Neural cell (in vitro differentiated cells): Measurements from ENCODE around the gene ZNF784. TPM values are rescaled to one million over a fixed set of nuclear protein-coding genes. Genes with fewer than 3 reads are reported as not detected.

Experiments
- H2AFZ ChIP-seq: fragments of 200-600, 300-800 bp; sonication (generic), shearing (Covaris generic); 2 replicates; pipeline ENCODE4 v1.6.0; 2014; ENCODE audit warnings: low read depth, mild to moderate bottlenecking, antibody characterized with exemption, low read length, moderate library complexity
- H3F3A ChIP-seq: fragments of 200-600 bp; shearing (Covaris generic); 2 replicates; pipeline ENCODE4 v1.6.1; 2016; ENCODE audit warnings: mild to moderate bottlenecking, moderate library complexity, mixed read lengths, antibody characterized with exemption, low read length; ENCODE audit not compliant: insufficient read depth, poor library complexity, severe bottlenecking
- H3K27ac ChIP-seq: fragments of 200-600, 300-800 bp; sonication (generic), shearing (Covaris generic); 2 replicates; pipeline ENCODE4 v1.5.1; 2014; ENCODE audit warnings: mild to moderate bottlenecking, low read length, moderate library complexity
- H3K27me3 ChIP-seq: fragments of 300-800, 200-600 bp; sonication (generic), shearing (Covaris generic); 2 replicates; pipeline ENCODE4 v1.6.0; 2014; ENCODE audit warnings: mild to moderate bottlenecking, low read depth, low read length, moderate library complexity; ENCODE audit not compliant: insufficient read depth
- H3K36me3 ChIP-seq: fragments of 300-800, 200-600 bp; sonication (generic), shearing (Covaris generic); 2 replicates; pipeline ENCODE4 v1.5.1; 2014; ENCODE audit warnings: mild to moderate bottlenecking, antibody characterized with exemption, low read length, moderate library complexity; ENCODE audit not compliant: insufficient read depth
- H3K4me2 ChIP-seq: fragments of 300-800, 200-600 bp; sonication (generic), shearing (Covaris generic); 2 replicates; pipeline ENCODE4 v1.6.0; 2014; ENCODE audit warnings: mild to moderate bottlenecking, low read length
- H3K4me3 ChIP-seq: fragments of 300-800, 200-600 bp; sonication (generic), shearing (Covaris generic); 2 replicates; pipeline ENCODE4 v1.5.1; 2014; ENCODE audit warnings: mild to moderate bottlenecking, low read length, moderate library complexity
- H3K79me2 ChIP-seq: fragments of 200-600 bp; shearing (Covaris generic); replicated peaks from 2 replicates; pipeline ENCODE4 v1.6.0; 2014; ENCODE audit warnings: mild to moderate bottlenecking, low read length, moderate library complexity; ENCODE audit not compliant: insufficient read depth
- H3K9ac ChIP-seq: fragments of 300-800, 200-600 bp; sonication (generic), shearing (Covaris generic); 2 replicates; pipeline ENCODE4 v1.6.1; 2016; ENCODE audit warnings: mild to moderate bottlenecking, low read length, mixed read lengths
- H3K9me2 ChIP-seq: fragments of 200-600 bp; shearing (Covaris generic); 2 replicates; pipeline ENCODE4 v1.6.1; 2016; ENCODE audit warnings: mild to moderate bottlenecking, low read length, mixed read lengths; ENCODE audit not compliant: insufficient read depth
- H3K9me3 ChIP-seq: fragments of 200-600, 300-800 bp; sonication (generic), shearing (Covaris generic); 2 replicates; pipeline ENCODE4 v1.6.1; 2016; ENCODE audit warnings: mild to moderate bottlenecking, mixed run types, low read length, moderate library complexity, mixed read lengths
- H4K20me1 ChIP-seq: fragments of 200-600 bp; shearing (Covaris generic); 2 replicates; pipeline ENCODE4 v1.6.1; 2016; ENCODE audit warnings: mild to moderate bottlenecking, mixed run types; ENCODE audit not compliant: insufficient read depth
- EP300 ChIP-seq: fragments of 450-650 bp; conservative IDR thresholded peaks from 2 replicates; pipeline ENCODE4 v1.6.1; 2014; ENCODE audit warnings: antibody characterized with exemption, mild to moderate bottlenecking, moderate library complexity; ENCODE audit not compliant: poor library complexity, severe bottlenecking
- EZH2 ChIP-seq: fragments of 200-600, 300-800 bp; shearing (Covaris generic), sonication (generic); IDR thresholded peaks from 2 replicates; pipeline ENCODE4 v1.6.1; 2014; ENCODE audit warnings: antibody characterized with exemption, low read length, borderline replicate concordance, mild to moderate bottlenecking; ENCODE audit not compliant: insufficient read depth, poor library complexity, severe bottlenecking
- MXI1 ChIP-seq: fragments of 450-650 bp; conservative IDR thresholded peaks from 2 replicates; pipeline ENCODE4 v1.6.1; 2014; ENCODE audit warnings: antibody characterized with exemption, mild to moderate bottlenecking; ENCODE audit not compliant: poor library complexity, severe bottlenecking
- POLR2AphosphoS5 ChIP-seq: IDR thresholded peaks from 2 replicates; pipeline ENCODE4 v1.6.1; 2012
- RAD21 ChIP-seq: fragments of 450-650 bp; conservative IDR thresholded peaks from 2 replicates; pipeline ENCODE4 v1.6.1; 2014; ENCODE audit warnings: antibody characterized with exemption, mild to moderate bottlenecking, moderate library complexity
- SMC3 ChIP-seq: fragments of 450-650 bp; conservative IDR thresholded peaks from 2 replicates; pipeline ENCODE4 v1.6.1; 2014; ENCODE audit warnings: antibody characterized with exemption, mild to moderate bottlenecking, moderate library complexity; ENCODE audit not compliant: poor library complexity
- TAF1 ChIP-seq: IDR thresholded peaks from 2 replicates; pipeline ENCODE4 v1.6.1; 2012; ENCODE audit warnings: low read depth
- polyA plus RNA-seq: library from polyadenylated mRNA; depleted of rRNA; stranded (reverse); fragments of >200 nt; gene quantifications from 2 replicates; pipeline ENCODE4 v1.2.3, GENCODE V29; 2014
- TF ChIP-seq, protein P1 (sequence below): IDR thresholded peaks from 2 replicates; pipeline ENCODE4 v1.6.1; 2012; ENCODE audit warnings: borderline replicate concordance
- TF ChIP-seq, protein P2 (sequence below): fragments of 450-650 bp; IDR thresholded peaks from 2 replicates; pipeline ENCODE4 v1.5.1; 2014; ENCODE audit warnings: antibody characterized with exemption, mild to moderate bottlenecking, moderate library complexity; ENCODE audit not compliant: poor library complexity, severe bottlenecking

Gene ZNF784
- polyA plus RNA-seq, 1 donor from 2014 or later: 10.3 TPM

DNA sequence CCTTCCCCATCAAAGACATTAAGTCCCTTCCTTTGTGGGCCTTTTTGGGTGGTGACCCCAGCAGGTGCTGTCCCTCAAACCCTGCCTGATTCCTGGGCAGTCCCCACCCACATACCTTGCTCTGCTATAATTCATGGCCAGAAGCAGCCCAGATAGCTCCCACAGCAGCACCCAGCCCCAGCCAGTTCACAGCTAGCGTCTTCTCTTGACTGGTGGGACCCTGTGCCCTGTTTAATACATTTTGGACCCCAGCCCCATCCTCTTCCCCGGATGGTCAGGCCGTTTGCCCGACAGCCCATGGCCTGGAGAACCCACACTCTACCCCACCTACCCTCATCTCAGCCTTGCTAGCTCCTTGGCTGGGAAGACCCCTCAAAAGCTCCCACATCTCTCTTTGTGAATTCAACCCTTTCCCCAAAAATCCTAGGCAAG lies 25.8 kb upstream of the ZNF784 start:
- H3K27ac ChIP-seq: no peak overlapping the region
- H3K9ac ChIP-seq: no peak overlapping the region
- H3K27me3 ChIP-seq: no peaks in the 10 kb centered on the region
- peaks cover 8% of the 10 kb centered on the region for H3K79me2 ChIP-seq
- TF ChIP-seq RAD21 (no peak), MXI1 (no peak), EZH2 (no peak), TAF1 (no peak), EP300 (no peak)
- TF ChIP-seq, protein P1, sequence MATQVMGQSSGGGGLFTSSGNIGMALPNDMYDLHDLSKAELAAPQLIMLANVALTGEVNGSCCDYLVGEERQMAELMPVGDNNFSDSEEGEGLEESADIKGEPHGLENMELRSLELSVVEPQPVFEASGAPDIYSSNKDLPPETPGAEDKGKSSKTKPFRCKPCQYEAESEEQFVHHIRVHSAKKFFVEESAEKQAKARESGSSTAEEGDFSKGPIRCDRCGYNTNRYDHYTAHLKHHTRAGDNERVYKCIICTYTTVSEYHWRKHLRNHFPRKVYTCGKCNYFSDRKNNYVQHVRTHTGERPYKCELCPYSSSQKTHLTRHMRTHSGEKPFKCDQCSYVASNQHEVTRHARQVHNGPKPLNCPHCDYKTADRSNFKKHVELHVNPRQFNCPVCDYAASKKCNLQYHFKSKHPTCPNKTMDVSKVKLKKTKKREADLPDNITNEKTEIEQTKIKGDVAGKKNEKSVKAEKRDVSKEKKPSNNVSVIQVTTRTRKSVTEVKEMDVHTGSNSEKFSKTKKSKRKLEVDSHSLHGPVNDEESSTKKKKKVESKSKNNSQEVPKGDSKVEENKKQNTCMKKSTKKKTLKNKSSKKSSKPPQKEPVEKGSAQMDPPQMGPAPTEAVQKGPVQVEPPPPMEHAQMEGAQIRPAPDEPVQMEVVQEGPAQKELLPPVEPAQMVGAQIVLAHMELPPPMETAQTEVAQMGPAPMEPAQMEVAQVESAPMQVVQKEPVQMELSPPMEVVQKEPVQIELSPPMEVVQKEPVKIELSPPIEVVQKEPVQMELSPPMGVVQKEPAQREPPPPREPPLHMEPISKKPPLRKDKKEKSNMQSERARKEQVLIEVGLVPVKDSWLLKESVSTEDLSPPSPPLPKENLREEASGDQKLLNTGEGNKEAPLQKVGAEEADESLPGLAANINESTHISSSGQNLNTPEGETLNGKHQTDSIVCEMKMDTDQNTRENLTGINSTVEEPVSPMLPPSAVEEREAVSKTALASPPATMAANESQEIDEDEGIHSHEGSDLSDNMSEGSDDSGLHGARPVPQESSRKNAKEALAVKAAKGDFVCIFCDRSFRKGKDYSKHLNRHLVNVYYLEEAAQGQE: no peak
- TF ChIP-seq, protein P2, sequence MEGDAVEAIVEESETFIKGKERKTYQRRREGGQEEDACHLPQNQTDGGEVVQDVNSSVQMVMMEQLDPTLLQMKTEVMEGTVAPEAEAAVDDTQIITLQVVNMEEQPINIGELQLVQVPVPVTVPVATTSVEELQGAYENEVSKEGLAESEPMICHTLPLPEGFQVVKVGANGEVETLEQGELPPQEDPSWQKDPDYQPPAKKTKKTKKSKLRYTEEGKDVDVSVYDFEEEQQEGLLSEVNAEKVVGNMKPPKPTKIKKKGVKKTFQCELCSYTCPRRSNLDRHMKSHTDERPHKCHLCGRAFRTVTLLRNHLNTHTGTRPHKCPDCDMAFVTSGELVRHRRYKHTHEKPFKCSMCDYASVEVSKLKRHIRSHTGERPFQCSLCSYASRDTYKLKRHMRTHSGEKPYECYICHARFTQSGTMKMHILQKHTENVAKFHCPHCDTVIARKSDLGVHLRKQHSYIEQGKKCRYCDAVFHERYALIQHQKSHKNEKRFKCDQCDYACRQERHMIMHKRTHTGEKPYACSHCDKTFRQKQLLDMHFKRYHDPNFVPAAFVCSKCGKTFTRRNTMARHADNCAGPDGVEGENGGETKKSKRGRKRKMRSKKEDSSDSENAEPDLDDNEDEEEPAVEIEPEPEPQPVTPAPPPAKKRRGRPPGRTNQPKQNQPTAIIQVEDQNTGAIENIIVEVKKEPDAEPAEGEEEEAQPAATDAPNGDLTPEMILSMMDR: no peak
- H3F3A ChIP-seq: no peaks in the 10 kb centered on the region
- H3K9me2 ChIP-seq: no peaks in the 10 kb centered on the region
- no peaks in the 10 kb centered on the region for H3K36me3 ChIP-seq
- no peak overlapping the region for H3K4me3 ChIP-seq
- H3K9me3 ChIP-seq: no peaks in the 10 kb centered on the region
- no peak overlapping the region for H3K4me2 ChIP-seq
- no peaks in the 10 kb centered on the region for H4K20me1 ChIP-seq
- no peak overlapping the region for H2AFZ ChIP-seq

- no peaks in the 10 kb centered on the region for H3K9me2 ChIP-seq
- H3K36me3 ChIP-seq: no peaks in the 10 kb centered on the region
- H3K27ac ChIP-seq: no peak overlapping the region
- peaks cover 8% of the 10 kb centered on the region for H3K79me2 ChIP-seq
- H3K9ac ChIP-seq: peak overlapping the region; percentile 89
- H3K9me3 ChIP-seq: no peaks in the 10 kb centered on the region
- no peak overlapping the region for H2AFZ ChIP-seq
- H3F3A ChIP-seq: no peaks in the 10 kb centered on the region
- peak overlapping the region; percentile 94 for H3K4me3 ChIP-seq
- TF ChIP-seq TAF1 (no peak), POLR2AphosphoS5 (no peak), MXI1 (no peak), RAD21 (no peak), EZH2 (no peak), EP300 (no peak), SMC3 (no peak)
- TF ChIP-seq, protein P2: no peak
- TF ChIP-seq, protein P1: no peak
- H3K4me2 ChIP-seq: peak overlapping the region; percentile 92
- no peaks in the 10 kb centered on the region for H3K27me3 ChIP-seq
- H4K20me1 ChIP-seq: no peaks in the 10 kb centered on the region
These were observed 25.1 kb upstream of the ZNF784 start for GRCh38 chr19:55649268-55650125.
